K562 (cell line): ENCODE measurements around the gene RFT1. TPM values are rescaled to one million over a fixed set of nuclear protein-coding genes. Genes with fewer than 3 reads are reported as not detected.

Experiments used
- BMI1 ChIP-seq: fragments of 150-350 bp; IDR thresholded peaks from 2 replicates; pipeline ENCODE4 v1.6.1; 2014; ENCODE audit warnings: low read length
- CBX2 ChIP-seq: fragments of 200-600 bp; sonication (generic); IDR thresholded peaks from one replicate; pipeline ENCODE4 v1.6.1; 2012; ENCODE audit warnings: mild to moderate bottlenecking, low read length, inconsistent platforms; ENCODE audit not compliant: insufficient read depth, poor library complexity, severe bottlenecking
- CHD1 ChIP-seq: fragments of 200-600 bp; sonication (generic); IDR thresholded peaks from one replicate; pipeline ENCODE4 v1.6.1; 2012; ENCODE audit warnings: mild to moderate bottlenecking, moderate library complexity, low read length, inconsistent platforms
- CLOCK ChIP-seq: fragments of 250-450 bp; sonication (Bioruptor Pico); IDR thresholded peaks from 2 replicates; pipeline ENCODE4 v1.4.0; 2020; ENCODE audit warnings: mild to moderate bottlenecking, moderate library complexity, borderline replicate concordance
- ELF1 ChIP-seq: fragments of 200-800 bp; sonication (Bioruptor generic); IDR thresholded peaks from 2 replicates; pipeline ENCODE4 v1.6.1; 2016; ENCODE audit warnings: missing genetic modification characterization, missing compliant biosample characterization
- ETV1 ChIP-seq: fragments of 450-650 bp; conservative IDR thresholded peaks from 2 replicates; pipeline ENCODE4 v1.6.1; 2016; ENCODE audit warnings: missing genetic modification characterization, control low read depth, low read depth, missing compliant biosample characterization
- GABPA ChIP-seq: fragments of 200-800 bp; sonication (Bioruptor generic); conservative IDR thresholded peaks from 2 replicates; pipeline ENCODE4 v1.6.1; 2016; ENCODE audit warnings: low read depth, missing genetic modification characterization, missing compliant biosample characterization
- GABPB1 ChIP-seq: sonication (generic); formaldehyde crosslinking; IDR thresholded peaks from 2 replicates; pipeline ENCODE4 v1.8.0; 2022; ENCODE audit warnings: mild to moderate bottlenecking, missing genetic modification reagents
- KHSRP ChIP-seq: fragments of 450-650 bp; IDR thresholded peaks from 2 replicates; pipeline ENCODE4 v1.6.1; 2017
- MYC ChIP-seq, 2 experiments: fragments of 250-450 bp in 1 of 2; sonication (Bioruptor Pico) in 1 of 2; IDR thresholded peaks; 2 replicates each; pipeline versions ENCODE4 v1.5.1 to v1.6.1; 2012 to 2021; ENCODE audit warnings: low read depth in 2 of 2, borderline replicate concordance in 1 of 2, improper control_type of control experiment in 1 of 2, low read length in 1 of 2, mild to moderate bottlenecking in 1 of 2, moderate library complexity in 1 of 2
- NCOA4 ChIP-seq: fragments of 450-650 bp; IDR thresholded peaks from 2 replicates; pipeline ENCODE4 v1.6.1; 2018; ENCODE audit warnings: mild to moderate bottlenecking; ENCODE audit not compliant: partially characterized antibody
- NCOR1 ChIP-seq: fragments of 450-650 bp; IDR thresholded peaks from 2 replicates; pipeline ENCODE4 v1.6.1; 2016; ENCODE audit warnings: mild to moderate bottlenecking, moderate library complexity
- NR1H2 ChIP-seq: sonication (generic); formaldehyde crosslinking; IDR thresholded peaks from 2 replicates; pipeline ENCODE4 v1.4.0; 2020; ENCODE audit warnings: mild to moderate bottlenecking, missing genetic modification reagents
- NUFIP1 ChIP-seq: fragments of 450-650 bp; IDR thresholded peaks from 2 replicates; pipeline ENCODE4 v1.6.1; 2018; ENCODE audit not compliant: partially characterized antibody
- RB1 ChIP-seq: fragments of 450-650 bp; IDR thresholded peaks from 2 replicates; pipeline ENCODE4 v1.6.1; 2017; ENCODE audit warnings: low read depth, mild to moderate bottlenecking
- SAP30 ChIP-seq: fragments of 200-600 bp; sonication (generic); IDR thresholded peaks from 2 replicates; pipeline ENCODE4 v1.6.1; 2012; ENCODE audit warnings: borderline replicate concordance, low read depth, mild to moderate bottlenecking, moderate library complexity, low read length, control low read depth, inconsistent platforms; ENCODE audit not compliant: insufficient read depth, poor library complexity, severe bottlenecking
- TBL1XR1 ChIP-seq, 2 experiments: IDR thresholded peaks; 2 replicates each; pipeline ENCODE4 v1.6.1; 2012; ENCODE audit warnings: improper control_type of control experiment in 2 of 2, low read length in 2 of 2, mild to moderate bottlenecking in 1 of 2
- TFAP4 ChIP-seq: sonication (generic); formaldehyde crosslinking; IDR thresholded peaks from 2 replicates; pipeline ENCODE4 v1.8.0; 2022; ENCODE audit warnings: missing genetic modification reagents, mild to moderate bottlenecking, moderate library complexity, borderline replicate concordance
- THAP7 ChIP-seq: fragments of 250-450 bp; sonication (Bioruptor Pico); IDR thresholded peaks from 2 replicates; pipeline ENCODE4 v1.5.0; 2021
- ZNF253 ChIP-seq: fragments of 250-450 bp; sonication (Bioruptor Pico); conservative IDR thresholded peaks from 2 replicates; pipeline ENCODE4 v1.6.1; 2021; ENCODE audit warnings: mild to moderate bottlenecking
- ZNF583 ChIP-seq: fragments of 250-450 bp; sonication (Bioruptor Pico); IDR thresholded peaks from 2 replicates; pipeline ENCODE4 v1.4.0; 2020
- ZSCAN32 ChIP-seq: fragments of 450-650 bp; formaldehyde crosslinking; IDR thresholded peaks from 2 replicates; pipeline ENCODE4 v1.4.0; 2020; ENCODE audit warnings: mild to moderate bottlenecking, moderate library complexity
- polyA plus RNA-seq, 8 experiments: library from polyadenylated mRNA; depleted of rRNA in 4 of 8; stranded (reverse) in 5 of 8; unstranded in 3 of 8; fragments of >200 nt; fragmentation: Nextera tagmentation in 2 of 8; fragmentation: Illumina TruSeq in 1 of 8; extraction: Ambion mirVana in 2 of 8; extraction: Trizol in 1 of 8; gene quantifications; 2 replicates each; pipeline versions ENCODE4 v1.2.1 to v1.2.3, GENCODE V29; 2011 to 2014; ENCODE audit warnings: inconsistent platforms in 1 of 8, missing spikeins in 1 of 8
- total RNA-seq, 7 experiments: library from RNA; depleted of rRNA in 6 of 7; stranded (reverse); fragments of >200 nt in 6 of 7; fragmentation: Illumina TruSeq in 2 of 7; extraction: Trizol in 2 of 7; gene quantifications; 2 replicates each; pipeline versions ENCODE4 v1.2.1 to v1.2.3, GENCODE V29; 2011 to 2021; ENCODE audit warnings: low replicate concordance in 1 of 7

RFT1 gene
- total and polyA plus RNA-seq, 9 of the 15 experiments (the other 6 are each of a cell fraction or from before 2014, with no cell fraction given) = 4.4 to 23.8 (median 8.9) TPM

GRCh38 chr3:53130179-53131061 is at the start of gene RFT1 (continued):
- TF ChIP-seq CBX2 = no peak
- peak; percentile 63; the same call in 1 of the 2 replicates for TF ChIP-seq ETV1
- TF ChIP-seq SAP30 = peak; percentile 75
- no peak for TF ChIP-seq KHSRP
- TF ChIP-seq ELF1 (tag) = peak; percentile 95
- TF ChIP-seq CHD1 = no peak
- no peak for TF ChIP-seq CLOCK (CRISPR knock-in tag)
- TF ChIP-seq NCOA4 = no peak
- TF ChIP-seq RB1 = peak; percentile 45; the same call in 1 of the 2 replicates
- no peak for TF ChIP-seq ZSCAN32
- peak; percentile 31; the same call in 1 of the 2 replicates for TF ChIP-seq GABPB1
- no peak for TF ChIP-seq NUFIP1
- TF ChIP-seq THAP7 = no peak
- no peak for TF ChIP-seq BMI1
- peak; percentile 40 for TF ChIP-seq NCOR1
- no peak for TF ChIP-seq NR1H2 (CRISPR knock-in tag)
- no peak for TF ChIP-seq ZNF253 (CRISPR knock-in tag)
- peak; percentile 72; the same call in 1 of the 2 replicates for TF ChIP-seq TFAP4
- TF ChIP-seq MYC (IDR thresholded peaks at IDR 0.05; ENCODE audit: low read depth, low read length) = peak; percentile 93
- TF ChIP-seq MYC (CRISPR knock-in tag; IDR thresholded peaks at IDR 0.05; ENCODE audit: borderline replicate concordance, low read depth) = no peak; the same call in 1 of the 2 replicates
- no peak for TF ChIP-seq ZNF583
- peak in 1 of 2 experiments; percentile 57; a peak in 1 of 4 replicates for TF ChIP-seq TBL1XR1 (IDR thresholded peaks at IDR 0.05; ENCODE audit: low read length in 2 of 2)
- 0 out of 2 replicates have a peak, but pooled peaks have one; percentile 15 for TF ChIP-seq GABPA (tag)
